Naive thymus-derived CD4-positive, alpha-beta T cell (primary cell): ENCODE results near the gene DNAH11. TPM values are rescaled to one million over a fixed set of nuclear protein-coding genes. Genes with fewer than 3 reads are reported as not detected.
A peak's percentile ranks its signal among the peaks of the same experiment; 100 is the strongest.

Experiments
- ATAC-seq: fragments of 150-1000 bp; cut with Tn5 transposase; 2 replicates; pipeline ENCODE4 v1.10.0; 2021; ENCODE audit warnings: mild to moderate bottlenecking, moderate library complexity
- CTCF ChIA-PET: fragments of 350-600 bp; sonication (Branson Sonifier 250); formaldehyde crosslinking; loops from one replicate; lab custom pipeline; 2021; ENCODE audit warnings: antibody characterized with exemption; lab: Charles Lee
- POLR2A ChIA-PET: fragments of 350-600 bp; sonication (Branson Sonifier 250); formaldehyde crosslinking; loops from one replicate; lab custom pipeline; 2021; ENCODE audit warnings: antibody characterized with exemption, inconsistent platforms; lab: Charles Lee
- DNase-seq, 9 donors: peaks; one replicate each; pipeline versions ENCODE4 v3.0.0 to v3.0.0-alpha.2; 2020 to 2022; ENCODE audit warnings: mixed read lengths in 1 of 9
- H3K27ac ChIP-seq: one replicate; pipeline ENCODE4 v1.7.0; 2013; ENCODE audit warnings: mild to moderate bottlenecking, low read depth, low read length, moderate library complexity
- H3K27me3 ChIP-seq, 2 donors: one replicate each; pipeline ENCODE4 v1.7.0; 2013; ENCODE audit warnings: low read length in 2 of 2, mild to moderate bottlenecking in 2 of 2, moderate library complexity in 2 of 2; ENCODE audit not compliant: control insufficient read depth in 2 of 2, insufficient read depth in 2 of 2
- H3K36me3 ChIP-seq, 3 experiments: 1 replicate in 2 of 3; 2 replicates in 1 of 3; pipeline ENCODE4 v1.7.0; 2013; ENCODE audit warnings: low read length in 3 of 3, mild to moderate bottlenecking in 3 of 3, moderate library complexity in 1 of 3; ENCODE audit not compliant: insufficient read depth in 3 of 3, control insufficient read depth in 2 of 3
- H3K4me1 ChIP-seq, 2 donors: one replicate each; pipeline ENCODE4 v1.7.0; 2013; ENCODE audit warnings: low read length in 2 of 2, mild to moderate bottlenecking in 2 of 2, moderate library complexity in 1 of 2; ENCODE audit not compliant: control insufficient read depth in 2 of 2, insufficient read depth in 2 of 2
- H3K4me3 ChIP-seq: 2 replicates; pipeline ENCODE4 v1.7.0; 2013; ENCODE audit warnings: mild to moderate bottlenecking, low read length
- H3K9me3 ChIP-seq, 3 experiments: 1 replicate in 2 of 3; 2 replicates in 1 of 3; pipeline ENCODE4 v1.7.0; 2013; ENCODE audit warnings: low read length in 3 of 3; ENCODE audit not compliant: control insufficient read depth in 2 of 3
- H3K27ac Mint-ChIP-seq, 9 donors: one replicate each; pipeline ENCODE4 v1.8.0; 2020 to 2022; ENCODE audit warnings: mixed read lengths in 9 of 9, mild to moderate bottlenecking in 8 of 9, moderate library complexity in 5 of 9, inconsistent platforms in 2 of 9
- H3K27me3 Mint-ChIP-seq, 5 donors: one replicate each; pipeline ENCODE4 v1.8.0; 2021 to 2022; ENCODE audit warnings: mixed read lengths in 5 of 5, mild to moderate bottlenecking in 1 of 5
- H3K36me3 Mint-ChIP-seq, 5 donors: one replicate each; pipeline ENCODE4 v1.8.0; 2020 to 2022; ENCODE audit warnings: mixed read lengths in 5 of 5, mild to moderate bottlenecking in 3 of 5, inconsistent platforms in 1 of 5
- H3K4me1 Mint-ChIP-seq, 7 donors: one replicate each; pipeline ENCODE4 v1.8.0; 2020 to 2022; ENCODE audit warnings: mixed read lengths in 7 of 7, mild to moderate bottlenecking in 3 of 7, inconsistent platforms in 1 of 7
- H3K4me3 Mint-ChIP-seq, 10 donors: one replicate each; pipeline ENCODE4 v1.8.0; 2020 to 2022; ENCODE audit warnings: mild to moderate bottlenecking in 10 of 10, mixed read lengths in 10 of 10, moderate library complexity in 6 of 10, inconsistent platforms in 2 of 10
- H3K9me3 Mint-ChIP-seq, 11 donors: one replicate each; pipeline ENCODE4 v1.8.0; 2020 to 2022; ENCODE audit warnings: mixed read lengths in 11 of 11, mild to moderate bottlenecking in 4 of 11, inconsistent platforms in 1 of 11, moderate library complexity in 1 of 11
- intact Hi-C, 2 donors: fragments of 100-400 bp; cut with micrococcal nuclease; formaldehyde crosslinking; loops; one replicate each; pipeline ENCODE4 v1.15.1; 2023
- polyA plus RNA-seq, 2 donors: library from polyadenylated mRNA; unstranded; fragments of 300-500 nt; fragmentation: Illumina TruSeq; gene quantifications; one replicate each; pipeline ENCODE4 v1.2.3, GENCODE V29; 2021
- total RNA-seq, 6 experiments: library from RNA in 5 of 6; stranded (reverse) in 5 of 6; gene quantifications; 1 replicate in 5 of 6; 2 replicates in 1 of 6; pipeline ENCODE4 v1.2.3 and lab custom pipeline; 2021 to 2026

DNAH11 gene
- total and polyA plus RNA-seq, 7 experiments from 2014 or later: 0.02 to 8.1 (median 0.22) TPM; not detected in 1

GRCh38 chr7:21934808-21935207, 392.0 kb downstream of the DNAH11 start:
- Histone ChIP-seq H3K36me3 (no peaks in the 10 kb centered on the region), H3K4me3 (no peak overlapping the region), H3K4me1 (peaks cover 0 to 7% of the 10 kb centered on the region in 2 donors), H3K9me3 (no peaks in the 10 kb centered on the region), H3K27ac (no peak overlapping the region), H3K27me3 (no peaks in the 10 kb centered on the region)
- no peak for ATAC-seq
- Mint-ChIP-seq H3K27ac (peak overlapping the region in 1 of 9 donors; percentile 3), H3K4me3 (peak overlapping the region in 4 of 10 donors; percentile 6 to 39 (median 22)), H3K4me1 (peaks cover 14 to 78% (median 45%) of the 10 kb centered on the region in 7 donors), H3K36me3 (peaks cover 6 to 62% (median 51%) of the 10 kb centered on the region in 5 donors), H3K9me3 (peaks cover 2 to 26% (median 6%) of the 10 kb centered on the region in 11 donors), H3K27me3 (no peaks in the 10 kb centered on the region)
- ChIA-PET POLR2A (no interaction called here), CTCF (interaction anchor here (1.2 kb wide), 1 partner anchor 10 kb away, joined by 3 read pairs; the partner anchor contains the start of gene CDCA7L)
- intact Hi-C loops: no loop called here
- DNase-seq: no peak

- DNase-seq: no peak
- peaks cover 0 to 19% (median 4%) of the 10 kb centered on the region in 11 donors for H3K9me3 Mint-ChIP-seq
- no peak overlapping the region for H3K4me3 ChIP-seq
- no peaks in the 10 kb centered on the region for H3K36me3 ChIP-seq
- H3K27ac ChIP-seq: no peak overlapping the region
- peak overlapping the region in 1 of 9 donors; percentile 75 for H3K27ac Mint-ChIP-seq
- peaks cover 0 to 20% of the 10 kb centered on the region in 2 donors for H3K4me1 ChIP-seq
- CTCF ChIA-PET: no interaction called here
- POLR2A ChIA-PET: no interaction called here
- H3K4me3 Mint-ChIP-seq: no peak overlapping the region
- H3K9me3 ChIP-seq: no peaks in the 10 kb centered on the region
- ATAC-seq: no peak
- H3K27me3 Mint-ChIP-seq: peaks cover 0 to 2% (median 0%) of the 10 kb centered on the region in 5 donors
- peaks cover 33 to 85% (median 68%) of the 10 kb centered on the region in 7 donors for H3K4me1 Mint-ChIP-seq
- intact Hi-C loops: no loop called here
- peaks cover 3 to 39% (median 34%) of the 10 kb centered on the region in 5 donors for H3K36me3 Mint-ChIP-seq
- H3K27me3 ChIP-seq: no peaks in the 10 kb centered on the region
Observed at GRCh38 chr7:21938463-21938862, 395.6 kb downstream of the DNAH11 start.

- Histone ChIP-seq H3K36me3 (no peaks in the 10 kb centered on the region), H3K9me3 (no peaks in the 10 kb centered on the region), H3K27ac (no peak overlapping the region), H3K27me3 (no peaks in the 10 kb centered on the region), H3K4me3 (no peak overlapping the region), H3K4me1 (peaks cover 0 to 27% of the 10 kb centered on the region in 2 donors)
- Mint-ChIP-seq H3K27me3 (peaks cover 0 to 2% (median 0%) of the 10 kb centered on the region in 5 donors), H3K4me1 (peaks cover 30 to 84% (median 66%) of the 10 kb centered on the region in 7 donors), H3K9me3 (peaks cover 0 to 18% (median 3%) of the 10 kb centered on the region in 11 donors), H3K27ac (peak overlapping the region in 2 of 9 donors; percentile 13 to 75), H3K36me3 (peaks cover 3 to 36% (median 30%) of the 10 kb centered on the region in 5 donors), H3K4me3 (peak overlapping the region in 2 of 10 donors; percentile 1 to 24)
- POLR2A ChIA-PET: interaction anchor here (1.8 kb wide), 1 partner anchor 91 kb away, joined by 4 read pairs; no protein-coding TSS in a partner anchor
- CTCF ChIA-PET: no interaction called here
- intact Hi-C loops: no loop called here
- peak in 1 of 9 donors; percentile 66 for DNase-seq
- ATAC-seq: peak; percentile 22
Observed at GRCh38 chr7:21939136-21939857, 396.5 kb downstream of the DNAH11 start.

- no peak overlapping the region for H3K4me3 ChIP-seq
- ATAC-seq (no peak), DNase-seq (no peak)
- peaks cover 3 to 31% (median 27%) of the 10 kb centered on the region in 5 donors for H3K36me3 Mint-ChIP-seq
- H3K27ac Mint-ChIP-seq: peak overlapping the region in 2 of 9 donors; percentile 13 to 75
- no peaks in the 10 kb centered on the region for H3K27me3 ChIP-seq
- no peaks in the 10 kb centered on the region for H3K9me3 ChIP-seq
- ChIA-PET CTCF (no interaction called here), POLR2A (interaction anchor here (1.8 kb wide), 1 partner anchor 91 kb away, joined by 4 read pairs; no protein-coding TSS in a partner anchor)
- H3K27ac ChIP-seq: no peak overlapping the region
- H3K4me1 Mint-ChIP-seq: peaks cover 30 to 84% (median 66%) of the 10 kb centered on the region in 7 donors
- peaks cover 0 to 14% (median 3%) of the 10 kb centered on the region in 11 donors for H3K9me3 Mint-ChIP-seq
- intact Hi-C loops: loop anchor here in 1 of 2 donors (10.0 kb wide), 1 partner anchor 1075 kb away; the partner anchor contains the start of gene HYCC1
- H3K4me3 Mint-ChIP-seq: peak overlapping the region in 1 of 10 donors; percentile 24
- H3K4me1 ChIP-seq: peaks cover 0 to 25% of the 10 kb centered on the region in 2 donors
- H3K27me3 Mint-ChIP-seq: peaks cover 0 to 2% (median 0%) of the 10 kb centered on the region in 5 donors
- no peaks in the 10 kb centered on the region for H3K36me3 ChIP-seq
Observed at GRCh38 chr7:21939858-21940372, 397.1 kb downstream of the DNAH11 start.

DNA sequence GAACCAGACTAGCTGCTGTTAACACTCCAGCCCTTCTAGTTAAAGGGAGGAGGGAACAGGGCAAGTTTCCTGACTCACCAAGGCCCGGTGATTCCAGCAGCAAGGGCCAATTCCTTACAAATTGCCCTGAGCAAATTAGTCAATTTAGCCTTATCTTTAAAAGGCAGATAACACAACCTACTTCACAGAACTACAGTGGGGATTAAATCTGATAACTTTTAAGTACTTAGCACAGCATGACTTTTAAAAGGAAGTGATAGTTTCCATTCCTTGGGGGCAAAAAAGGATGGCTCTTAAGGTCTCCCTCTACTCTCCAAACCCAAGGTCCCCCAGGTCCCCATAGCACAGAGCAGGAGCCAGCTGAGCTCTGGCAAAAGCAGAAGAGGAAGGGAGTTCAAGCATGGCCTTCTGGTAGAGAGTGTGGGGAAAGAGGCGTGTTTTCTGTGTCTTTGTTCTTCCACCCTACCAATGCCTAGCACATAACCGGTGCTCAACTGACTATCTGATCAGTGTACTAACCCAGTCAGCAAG, 398.8 kb downstream of the DNAH11 start:
- DNase-seq (peak in 2 of 9 donors; percentile 4 to 9), ATAC-seq (no peak)
- Histone ChIP-seq H3K27me3 (no peaks in the 10 kb centered on the region), H3K4me3 (no peak overlapping the region), H3K36me3 (peaks cover 0 to 3% (median 0%) of the 10 kb centered on the region in 3 experiments), H3K27ac (no peak overlapping the region), H3K9me3 (no peaks in the 10 kb centered on the region), H3K4me1 (peaks cover 0 to 30% of the 10 kb centered on the region in 2 donors)
- Mint-ChIP-seq H3K27me3 (peaks cover 0 to 4% (median 0%) of the 10 kb centered on the region in 5 donors), H3K9me3 (peaks cover 0 to 5% (median 0%) of the 10 kb centered on the region in 11 donors), H3K27ac (peak overlapping the region in 7 of 9 donors; percentile 1 to 76 (median 25)), H3K4me1 (peaks cover 29 to 79% (median 58%) of the 10 kb centered on the region in 7 donors), H3K36me3 (peaks cover 0 to 20% (median 19%) of the 10 kb centered on the region in 5 donors), H3K4me3 (peak overlapping the region; percentile 3 to 92 (median 52))
- ChIA-PET CTCF (interaction anchor here (0.6 kb wide), 1 partner anchor 10 kb away, joined by 3 read pairs; no protein-coding TSS in a partner anchor), POLR2A (no interaction called here)
- intact Hi-C loops: loop anchor here in 1 of 2 donors (10.0 kb wide), 1 partner anchor 1073 kb away; the partner anchor contains the start of gene HYCC1

DNA sequence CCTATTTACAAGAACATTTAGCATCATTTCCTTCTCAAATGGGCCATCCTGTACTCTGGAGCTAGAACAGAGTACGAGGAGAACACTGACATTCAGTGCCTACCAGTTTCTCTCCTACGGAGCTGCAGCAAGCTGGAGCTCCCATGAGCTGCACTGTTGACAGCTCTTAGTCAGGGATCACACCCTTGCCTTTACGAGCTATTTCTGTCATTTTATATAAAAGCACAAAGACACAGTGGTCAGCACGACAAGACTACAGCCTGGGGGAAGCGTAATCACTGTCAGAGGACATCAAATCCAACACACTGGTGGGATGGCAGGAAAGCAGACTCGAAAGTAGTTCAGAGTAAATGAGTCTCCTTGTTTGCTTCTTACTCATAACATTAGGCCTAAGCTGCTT, 400.1 kb downstream of the DNAH11 start:
- Histone ChIP-seq H3K27me3 (no peaks in the 10 kb centered on the region), H3K27ac (no peak overlapping the region), H3K9me3 (no peaks in the 10 kb centered on the region), H3K4me1 (peaks cover 0 to 35% of the 10 kb centered on the region in 2 donors), H3K36me3 (peaks cover 0 to 3% (median 0%) of the 10 kb centered on the region in 3 experiments), H3K4me3 (no peak overlapping the region)
- Mint-ChIP-seq H3K27ac (peak overlapping the region in 1 of 9 donors; percentile 36), H3K36me3 (peaks cover 0 to 10% (median 10%) of the 10 kb centered on the region in 5 donors), H3K27me3 (peaks cover 0 to 6% (median 0%) of the 10 kb centered on the region in 5 donors), H3K9me3 (no peaks in the 10 kb centered on the region), H3K4me3 (peak overlapping the region; percentile 12 to 92 (median 70)), H3K4me1 (peaks cover 37 to 88% (median 68%) of the 10 kb centered on the region in 7 donors)
- DNase-seq: no peak
- ChIA-PET CTCF (interaction anchor here (0.8 kb wide), 1 partner anchor 136 kb away, joined by 3 read pairs; no protein-coding TSS in a partner anchor), POLR2A (interaction anchor here (1.1 kb wide), 1 partner anchor 31 kb away, joined by 3 read pairs; no protein-coding TSS in a partner anchor)
- no peak for ATAC-seq
- intact Hi-C loops: loop anchor here in 1 of 2 donors (10.0 kb wide), 1 partner anchor 1072 kb away; the partner anchor contains the start of gene HYCC1
